Mesothelial cell of epicardium (in vitro differentiated cells): Measurements from ENCODE around the gene KLHL5. TPM values are rescaled to one million over a fixed set of nuclear protein-coding genes. Genes with fewer than 3 reads are reported as not detected.

Experiments
- DNase-seq, 2 experiments: peaks; one replicate each; pipeline ENCODE4 v3.0.0; 2021; ENCODE audit warnings: low spot score in 2 of 2; ENCODE audit not compliant: unreplicated experiment in 2 of 2
- H3K27ac Mint-ChIP-seq: 2 replicates; pipeline ENCODE4 v1.8.0; 2021; ENCODE audit warnings: mixed read lengths
- H3K27me3 Mint-ChIP-seq: 2 replicates; pipeline ENCODE4 v1.8.0; 2021; ENCODE audit warnings: low read depth, mixed read lengths
- H3K36me3 Mint-ChIP-seq: 2 replicates; pipeline ENCODE4 v1.8.0; 2021; ENCODE audit warnings: mixed read lengths
- H3K4me1 Mint-ChIP-seq: 2 replicates; pipeline ENCODE4 v1.8.0; 2021; ENCODE audit warnings: mixed read lengths
- H3K4me3 Mint-ChIP-seq: 2 replicates; pipeline ENCODE4 v1.8.0; 2021; ENCODE audit warnings: mild to moderate bottlenecking, moderate library complexity, mixed read lengths
- H3K9me3 Mint-ChIP-seq: 2 replicates; pipeline ENCODE4 v1.8.0; 2021; ENCODE audit warnings: mixed read lengths
- total RNA-seq: library from RNA; stranded (reverse); gene quantifications from 3 replicates; pipeline ENCODE4 v1.2.1, GENCODE V29; 2021
- TF ChIP-seq, protein P1 (sequence below): fragments of 200-600 bp; sonication (generic); IDR thresholded peaks from one replicate; pipeline ENCODE4 v1.5.0; 2021; ENCODE audit warnings: antibody characterized with exemption; ENCODE audit not compliant: unreplicated experiment

The KLHL5 gene
- total RNA-seq, 1 donor from 2014 or later: 34.7 TPM

DNA sequence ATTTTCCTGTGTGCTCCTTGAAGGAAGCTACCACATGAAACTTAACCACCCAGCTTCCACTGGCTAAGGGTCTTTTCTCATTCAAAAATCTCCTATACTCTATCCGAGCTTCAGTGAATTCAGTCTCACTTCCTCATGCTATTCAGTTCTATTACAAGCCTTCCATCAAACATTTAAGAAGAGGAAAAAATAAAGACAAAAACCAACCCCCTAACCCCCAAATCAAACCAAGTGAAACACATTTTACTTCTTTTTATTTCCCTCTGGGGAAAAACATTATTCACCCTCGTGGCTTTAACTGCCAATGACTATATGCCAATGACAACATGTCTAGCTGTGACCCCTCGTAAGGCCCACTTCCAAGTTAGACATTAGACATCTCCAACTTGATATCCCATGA lies 104.1 kb downstream of the KLHL5 start:
- no peaks in the 10 kb centered on the region for H3K4me1 Mint-ChIP-seq
- H3K36me3 Mint-ChIP-seq: no peaks in the 10 kb centered on the region
- no peak overlapping the region for H3K27ac Mint-ChIP-seq
- no peak for DNase-seq
- no peaks in the 10 kb centered on the region for H3K27me3 Mint-ChIP-seq
- no peak overlapping the region for H3K4me3 Mint-ChIP-seq
- TF ChIP-seq, protein P1, sequence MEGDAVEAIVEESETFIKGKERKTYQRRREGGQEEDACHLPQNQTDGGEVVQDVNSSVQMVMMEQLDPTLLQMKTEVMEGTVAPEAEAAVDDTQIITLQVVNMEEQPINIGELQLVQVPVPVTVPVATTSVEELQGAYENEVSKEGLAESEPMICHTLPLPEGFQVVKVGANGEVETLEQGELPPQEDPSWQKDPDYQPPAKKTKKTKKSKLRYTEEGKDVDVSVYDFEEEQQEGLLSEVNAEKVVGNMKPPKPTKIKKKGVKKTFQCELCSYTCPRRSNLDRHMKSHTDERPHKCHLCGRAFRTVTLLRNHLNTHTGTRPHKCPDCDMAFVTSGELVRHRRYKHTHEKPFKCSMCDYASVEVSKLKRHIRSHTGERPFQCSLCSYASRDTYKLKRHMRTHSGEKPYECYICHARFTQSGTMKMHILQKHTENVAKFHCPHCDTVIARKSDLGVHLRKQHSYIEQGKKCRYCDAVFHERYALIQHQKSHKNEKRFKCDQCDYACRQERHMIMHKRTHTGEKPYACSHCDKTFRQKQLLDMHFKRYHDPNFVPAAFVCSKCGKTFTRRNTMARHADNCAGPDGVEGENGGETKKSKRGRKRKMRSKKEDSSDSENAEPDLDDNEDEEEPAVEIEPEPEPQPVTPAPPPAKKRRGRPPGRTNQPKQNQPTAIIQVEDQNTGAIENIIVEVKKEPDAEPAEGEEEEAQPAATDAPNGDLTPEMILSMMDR: no peak
- H3K9me3 Mint-ChIP-seq: peaks cover 9% of the 10 kb centered on the region

DNA sequence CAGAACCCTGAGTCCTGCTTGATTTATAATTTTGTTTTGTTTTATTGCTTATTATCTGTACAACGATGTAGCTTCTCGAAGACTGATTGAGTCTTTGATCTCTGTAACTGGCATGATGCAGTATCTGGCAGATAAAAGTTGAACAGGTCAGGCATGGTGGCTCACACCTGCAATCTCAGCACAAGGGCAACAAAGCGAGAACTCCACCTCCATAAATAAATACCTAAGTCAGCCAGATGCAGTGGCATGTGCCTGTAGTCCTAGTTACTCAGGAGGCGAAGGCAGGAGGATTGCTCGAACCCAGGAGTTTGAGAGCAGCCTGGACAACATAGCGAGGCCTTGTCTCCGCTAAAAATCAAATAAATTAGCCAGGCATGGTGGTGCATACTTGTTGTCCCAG lies 104.6 kb downstream of the KLHL5 start:
- Mint-ChIP-seq H3K9me3 (peaks cover 12% of the 10 kb centered on the region), H3K4me1 (no peaks in the 10 kb centered on the region), H3K4me3 (no peak overlapping the region), H3K36me3 (no peaks in the 10 kb centered on the region), H3K27ac (no peak overlapping the region), H3K27me3 (no peaks in the 10 kb centered on the region)
- DNase-seq: no peak
- TF ChIP-seq, protein P1: no peak

DNA sequence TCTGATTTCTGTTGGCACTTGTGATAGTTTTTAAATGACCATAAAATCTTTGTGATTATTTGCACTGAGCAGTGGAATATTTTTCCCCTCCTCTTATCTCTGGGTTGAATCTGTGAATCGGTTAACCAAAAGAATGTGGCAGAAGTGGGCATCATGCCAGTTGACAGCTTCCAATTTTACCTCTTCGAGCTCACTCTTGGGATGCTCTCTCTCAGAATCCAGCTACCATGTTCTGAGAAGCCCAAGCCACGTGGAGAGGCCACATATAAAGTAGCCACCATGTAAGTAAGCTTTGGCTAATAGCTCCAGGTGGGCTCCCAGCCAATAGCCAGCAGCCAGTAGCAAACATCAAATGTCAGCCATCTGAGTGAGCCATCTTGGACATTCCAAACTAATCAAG lies 107.4 kb downstream of the KLHL5 start:
- no peaks in the 10 kb centered on the region for H3K36me3 Mint-ChIP-seq
- TF ChIP-seq, protein P1: no peak
- no peaks in the 10 kb centered on the region for H3K4me1 Mint-ChIP-seq
- peaks cover 19% of the 10 kb centered on the region for H3K27me3 Mint-ChIP-seq
- H3K27ac Mint-ChIP-seq: no peak overlapping the region
- no peak for DNase-seq
- no peak overlapping the region for H3K4me3 Mint-ChIP-seq
- peaks cover 19% of the 10 kb centered on the region for H3K9me3 Mint-ChIP-seq

DNA sequence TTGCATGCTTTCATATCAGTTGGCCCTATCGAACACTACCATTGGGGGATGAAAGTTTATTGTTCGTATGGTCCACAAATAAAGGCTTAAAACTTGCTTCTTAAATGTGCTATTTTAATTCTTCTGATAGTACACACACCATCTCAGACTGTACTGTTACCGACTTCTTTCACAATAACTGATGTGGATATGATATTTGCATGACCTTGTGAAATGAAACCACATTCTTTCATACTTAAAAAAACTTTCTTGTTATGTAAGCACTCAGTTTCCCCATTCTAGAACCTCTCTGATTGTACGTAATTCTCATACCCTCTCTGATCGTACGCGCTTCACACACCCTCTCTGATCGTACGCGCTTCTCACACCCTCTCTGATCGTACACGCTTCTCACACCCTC lies 108.3 kb downstream of the KLHL5 start:
- no peak for DNase-seq
- Mint-ChIP-seq H3K9me3 (peaks cover 19% of the 10 kb centered on the region), H3K4me3 (no peak overlapping the region), H3K4me1 (no peaks in the 10 kb centered on the region), H3K36me3 (no peaks in the 10 kb centered on the region), H3K27ac (no peak overlapping the region), H3K27me3 (peaks cover 27% of the 10 kb centered on the region)
- TF ChIP-seq, protein P1: no peak

Other genes starting within 250 kb of the KLHL5 start
- 0.77 to 1.2 TPM (median 0.98 TPM) in 3 replicates for gene TLR6, start 205.4 kb upstream of the KLHL5 start, total RNA-seq
- 52.0 to 55.6 TPM (median 53.7 TPM) in 3 replicates for gene FAM114A1, start 194.4 kb upstream of the KLHL5 start, total RNA-seq
- not detected in 3 replicates for gene TMEM156, start 29.8 kb upstream of the KLHL5 start, total RNA-seq
- 54.6 to 65.0 TPM (median 55.7 TPM) in 3 replicates for gene WDR19, start 120.3 kb downstream of the KLHL5 start, total RNA-seq